CD4-positive, CD25-positive, alpha-beta regulatory T cell (primary cell): ENCODE results near the gene EARS2. TPM values are rescaled to one million over a fixed set of nuclear protein-coding genes. Genes with fewer than 3 reads are reported as not detected.
"Not testable (repeated sequence)": the region's sequence is repeated elsewhere in the genome, so short reads cannot be mapped to it uniquely, and the experiment has no call there.

Source experiments
- ATAC-seq, 2 donors: fragments of 150-1000 bp; cut with Tn5 transposase; one replicate each; pipeline ENCODE4 v1.10.0; 2021; ENCODE audit warnings: low read depth in 2 of 2, moderate number of reproducible peaks in 2 of 2, moderate library complexity in 1 of 2
- DNase-seq, 3 donors: peaks; one replicate each; pipeline versions ENCODE4 v3.0.0 to v3.0.0-alpha.2; 2012 to 2022; ENCODE audit warnings: mixed read lengths in 1 of 3
- H3K27ac ChIP-seq: one replicate; pipeline ENCODE4 v1.7.0; 2013; ENCODE audit warnings: mild to moderate bottlenecking, low read length; ENCODE audit not compliant: insufficient read depth, poor library complexity, severe bottlenecking
- H3K27me3 ChIP-seq: one replicate; pipeline ENCODE4 v1.7.0; 2013; ENCODE audit warnings: low read length; ENCODE audit not compliant: control insufficient read depth, insufficient read depth
- H3K36me3 ChIP-seq: one replicate; pipeline ENCODE4 v1.7.0; 2013; ENCODE audit warnings: mild to moderate bottlenecking, low read length, moderate library complexity; ENCODE audit not compliant: control insufficient read depth, insufficient read depth
- H3K4me1 ChIP-seq: 2 replicates; pipeline ENCODE4 v1.7.0; 2013; ENCODE audit warnings: mild to moderate bottlenecking, low read length; ENCODE audit not compliant: insufficient read depth, control insufficient read depth, poor library complexity, severe bottlenecking
- H3K4me3 ChIP-seq: one replicate; pipeline ENCODE4 v1.7.0; 2013; ENCODE audit warnings: low read depth, mild to moderate bottlenecking, low read length, moderate library complexity
- H3K9me3 ChIP-seq, 2 experiments: 1 replicate in 1 of 2; 2 replicates in 1 of 2; pipeline ENCODE4 v1.7.0; 2013; ENCODE audit warnings: low read length in 2 of 2, mild to moderate bottlenecking in 1 of 2, moderate library complexity in 1 of 2; ENCODE audit not compliant: control insufficient read depth in 2 of 2
- H3K27ac Mint-ChIP-seq, 3 donors: one replicate each; pipeline ENCODE4 v1.8.0; 2020 to 2022; ENCODE audit warnings: mild to moderate bottlenecking in 3 of 3, mixed read lengths in 3 of 3, moderate library complexity in 2 of 3
- H3K27me3 Mint-ChIP-seq: one replicate; pipeline ENCODE4 v1.8.0; 2022; ENCODE audit warnings: mild to moderate bottlenecking, mixed read lengths
- H3K36me3 Mint-ChIP-seq: one replicate; pipeline ENCODE4 v1.8.0; 2020; ENCODE audit warnings: mixed read lengths
- H3K4me1 Mint-ChIP-seq, 4 donors: one replicate each; pipeline ENCODE4 v1.8.0; 2020 to 2022; ENCODE audit warnings: mixed read lengths in 4 of 4, mild to moderate bottlenecking in 1 of 4
- H3K4me3 Mint-ChIP-seq, 4 donors: one replicate each; pipeline ENCODE4 v1.8.0; 2020 to 2022; ENCODE audit warnings: mild to moderate bottlenecking in 4 of 4, mixed read lengths in 4 of 4, moderate library complexity in 3 of 4
- H3K9me3 Mint-ChIP-seq, 7 donors: one replicate each; pipeline ENCODE4 v1.8.0; 2020 to 2022; ENCODE audit warnings: mixed read lengths in 7 of 7, mild to moderate bottlenecking in 3 of 7, moderate library complexity in 2 of 7
- polyA plus RNA-seq, 4 donors: library from polyadenylated mRNA; unstranded; fragments of 300-500 nt; fragmentation: Illumina TruSeq; gene quantifications; one replicate each; pipeline ENCODE4 v1.2.3, GENCODE V29; 2021
- total RNA-seq: library from RNA; stranded (reverse); gene quantifications from one replicate; pipeline ENCODE4 v1.2.3, GENCODE V29; 2022

Gene EARS2
- total and polyA plus RNA-seq, 5 donors from 2014 or later = 9.5 to 13.5 (median 11.2) TPM

- Mint-ChIP-seq H3K36me3 (peaks cover 21% of the 10 kb centered on the region), H3K4me1 (peaks cover 0 to 16% (median 11%) of the 10 kb centered on the region in 4 donors), H3K27me3 (no peaks in the 10 kb centered on the region), H3K4me3 (no peak overlapping the region), H3K27ac (no peak overlapping the region), H3K9me3 (no peaks in the 10 kb centered on the region)
- Histone ChIP-seq H3K4me1 (no peaks in the 10 kb centered on the region), H3K27ac (no peak overlapping the region), H3K27me3 (no peaks in the 10 kb centered on the region), H3K36me3 (peaks cover 78% of the 10 kb centered on the region), H3K9me3 (no peaks in the 10 kb centered on the region), H3K4me3 (no peak overlapping the region)
- DNase-seq (no peak), ATAC-seq (no peak)
Observed at GRCh38 chr16:23587726-23588125, 30.6 kb upstream of the EARS2 start.

- Mint-ChIP-seq H3K4me3 (no peak overlapping the region), H3K27ac (no peak overlapping the region), H3K9me3 (peaks cover 0 to 1% (median 0%) of the 10 kb centered on the region in 7 donors), H3K36me3 (peaks cover 25% of the 10 kb centered on the region), H3K27me3 (no peaks in the 10 kb centered on the region), H3K4me1 (peaks cover 0 to 3% (median 0%) of the 10 kb centered on the region in 4 donors)
- H3K27ac ChIP-seq = no peak overlapping the region
- ATAC-seq (no peak), DNase-seq (no peak)
- peaks cover 68% of the 10 kb centered on the region for H3K36me3 ChIP-seq
- no peaks in the 10 kb centered on the region for H3K27me3 ChIP-seq
- no peak overlapping the region for H3K4me3 ChIP-seq
- H3K4me1 ChIP-seq = no peaks in the 10 kb centered on the region
- no peaks in the 10 kb centered on the region for H3K9me3 ChIP-seq
Observed at GRCh38 chr16:23584186-23585076, 27.3 kb upstream of the EARS2 start.

GRCh38 chr16:23583271-23583670, 26.1 kb upstream of the EARS2 start:
- H3K4me1 Mint-ChIP-seq, H3K27me3 Mint-ChIP-seq, H3K27ac ChIP-seq, H3K4me3 ChIP-seq, H3K4me3 Mint-ChIP-seq, DNase-seq, H3K9me3 ChIP-seq, H3K27ac Mint-ChIP-seq, ATAC-seq, H3K4me1 ChIP-seq, H3K9me3 Mint-ChIP-seq, H3K27me3 ChIP-seq: not testable (repeated sequence)
- peaks cover 58% of the 10 kb centered on the region for H3K36me3 ChIP-seq
- peaks cover 24% of the 10 kb centered on the region for H3K36me3 Mint-ChIP-seq

- no peak for ATAC-seq
Observed at GRCh38 chr16:23581764-23582163, 24.6 kb upstream of the EARS2 start.

GRCh38 chr16:23580391-23580790, 23.2 kb upstream of the EARS2 start:
- Mint-ChIP-seq H3K27ac (no peak overlapping the region), H3K27me3 (no peaks in the 10 kb centered on the region), H3K4me3 (no peak overlapping the region), H3K9me3 (peaks cover 0 to 1% (median 0%) of the 10 kb centered on the region in 7 donors), H3K36me3 (peaks cover 27% of the 10 kb centered on the region), H3K4me1 (no peaks in the 10 kb centered on the region)
- no peaks in the 10 kb centered on the region for H3K4me1 ChIP-seq
- H3K27ac ChIP-seq = no peak overlapping the region
- peaks cover 35% of the 10 kb centered on the region for H3K36me3 ChIP-seq
- no peaks in the 10 kb centered on the region for H3K27me3 ChIP-seq
- no peak for ATAC-seq
- H3K4me3 ChIP-seq = no peak overlapping the region
- no peaks in the 10 kb centered on the region for H3K9me3 ChIP-seq
- no peak for DNase-seq

More at GRCh38 chr16:23581764-23582163, 24.6 kb upstream of the EARS2 start:
- Histone ChIP-seq H3K9me3 (no peaks in the 10 kb centered on the region), H3K4me3 (no peak overlapping the region), H3K27me3 (no peaks in the 10 kb centered on the region), H3K27ac (no peak overlapping the region), H3K4me1 (no peaks in the 10 kb centered on the region), H3K36me3 (peaks cover 44% of the 10 kb centered on the region)
- Mint-ChIP-seq H3K4me3 (no peak overlapping the region), H3K27me3 (no peaks in the 10 kb centered on the region), H3K36me3 (peaks cover 24% of the 10 kb centered on the region), H3K9me3 (peaks cover 0 to 1% (median 0%) of the 10 kb centered on the region in 7 donors), H3K27ac (no peak overlapping the region), H3K4me1 (no peaks in the 10 kb centered on the region)
- DNase-seq = no peak

GRCh38 chr16:23579371-23579770, 22.2 kb upstream of the EARS2 start:
- no peak overlapping the region for H3K4me3 ChIP-seq
- Mint-ChIP-seq H3K27ac (no peak overlapping the region), H3K4me1 (no peaks in the 10 kb centered on the region), H3K4me3 (no peak overlapping the region), H3K36me3 (peaks cover 27% of the 10 kb centered on the region), H3K27me3 (no peaks in the 10 kb centered on the region), H3K9me3 (peaks cover 0 to 1% (median 0%) of the 10 kb centered on the region in 7 donors)
- H3K4me1 ChIP-seq = no peaks in the 10 kb centered on the region
- H3K9me3 ChIP-seq = no peaks in the 10 kb centered on the region
- no peaks in the 10 kb centered on the region for H3K27me3 ChIP-seq
- no peak overlapping the region for H3K27ac ChIP-seq
- peaks cover 28% of the 10 kb centered on the region for H3K36me3 ChIP-seq
- no peak for ATAC-seq
- no peak for DNase-seq

GRCh38 chr16:23578101-23578830, 21.1 kb upstream of the EARS2 start:
- peaks cover 0 to 4% (median 0%) of the 10 kb centered on the region in 4 donors for H3K4me1 Mint-ChIP-seq
- no peaks in the 10 kb centered on the region for H3K27me3 Mint-ChIP-seq
- no peak overlapping the region for H3K4me3 Mint-ChIP-seq
- Histone ChIP-seq H3K27me3 (no peaks in the 10 kb centered on the region), H3K4me1 (no peaks in the 10 kb centered on the region), H3K36me3 (peaks cover 32% of the 10 kb centered on the region), H3K4me3 (no peak overlapping the region), H3K27ac (no peak overlapping the region), H3K9me3 (no peaks in the 10 kb centered on the region)
- ATAC-seq (no peak), DNase-seq (no peak)
- peaks cover 0 to 1% (median 0%) of the 10 kb centered on the region in 7 donors for H3K9me3 Mint-ChIP-seq
- no peak overlapping the region for H3K27ac Mint-ChIP-seq
- peaks cover 25% of the 10 kb centered on the region for H3K36me3 Mint-ChIP-seq
